Fibroblast of lung (primary cell): ENCODE measurements around the gene CX3CR1. TPM values are rescaled to one million over a fixed set of nuclear protein-coding genes. Genes with fewer than 3 reads are reported as not detected.

ENCODE experiments used
- DNase-seq, 2 donors: peaks; one replicate each; pipeline versions ENCODE4 v3.0.0 to v3.0.0-alpha.2; 2010; ENCODE audit warnings: low read depth in 2 of 2
- H2AFZ ChIP-seq: 2 replicates; pipeline ENCODE4 v1.5.1; 2012; ENCODE audit warnings: low read length, control low read depth, inconsistent platforms
- H3K27ac ChIP-seq: 2 replicates; pipeline ENCODE4 v1.5.1; 2011; ENCODE audit warnings: low read length, control low read depth; ENCODE audit not compliant: insufficient read depth
- H3K27me3 ChIP-seq: 2 replicates; pipeline ENCODE4 v1.5.1; 2011; ENCODE audit warnings: mild to moderate bottlenecking, low read length; ENCODE audit not compliant: control insufficient read depth, insufficient read depth
- H3K36me3 ChIP-seq: 2 replicates; pipeline ENCODE4 v1.5.1; 2011; ENCODE audit warnings: low read length; ENCODE audit not compliant: control insufficient read depth, insufficient read depth
- H3K4me1 ChIP-seq: 2 replicates; pipeline ENCODE4 v1.5.1; 2011; ENCODE audit warnings: low read length; ENCODE audit not compliant: control insufficient read depth, insufficient read depth; ENCODE audit errors: extremely low read depth
- H3K4me2 ChIP-seq: 2 replicates; pipeline ENCODE4 v1.5.1; 2011; ENCODE audit warnings: low read length, control low read depth; ENCODE audit not compliant: insufficient read depth; ENCODE audit errors: extremely low read depth
- H3K4me3 ChIP-seq, 4 experiments: fragments of 200-600 bp in 1 of 4; sonication (generic) in 1 of 4; replicated peaks in 1 of 4; 2 replicates each; pipeline ENCODE4 v1.5.1; 2011 to 2016; ENCODE audit warnings: low read length in 4 of 4, low read depth in 3 of 4, mild to moderate bottlenecking in 3 of 4, control low read depth in 2 of 4, inconsistent platforms in 1 of 4, mixed read lengths in 1 of 4; ENCODE audit not compliant: insufficient read depth in 1 of 4; ENCODE audit errors: control extremely low read depth in 1 of 4
- H3K79me2 ChIP-seq: 2 replicates; pipeline ENCODE4 v1.5.1; 2012; ENCODE audit warnings: mild to moderate bottlenecking, low read length, inconsistent platforms; ENCODE audit not compliant: control insufficient read depth, insufficient read depth
- H3K9ac ChIP-seq: 2 replicates; pipeline ENCODE4 v1.5.1; 2011; ENCODE audit warnings: mild to moderate bottlenecking, low read length, control low read depth; ENCODE audit not compliant: insufficient read depth
- H3K9me3 ChIP-seq: 2 replicates; pipeline ENCODE4 v1.5.1; 2012; ENCODE audit warnings: low read depth, low read length; ENCODE audit not compliant: control insufficient read depth, insufficient read depth
- H4K20me1 ChIP-seq: 2 replicates; pipeline ENCODE4 v1.5.1; 2011; ENCODE audit warnings: low read length; ENCODE audit not compliant: control insufficient read depth, insufficient read depth; ENCODE audit errors: extremely low read depth
- CTCF ChIP-seq, 2 donors: IDR thresholded peaks in 1 of 2; conservative IDR thresholded peaks in 1 of 2; 1 replicate in 1 of 2; 2 replicates in 1 of 2; pipeline ENCODE4 v1.5.1; 2011 to 2012; ENCODE audit warnings: low read length in 2 of 2, control low read depth in 1 of 2, inconsistent platforms in 1 of 2, low read depth in 1 of 2, mild to moderate bottlenecking in 1 of 2
- EZH2 ChIP-seq: IDR thresholded peaks from 2 replicates; pipeline ENCODE4 v1.5.1; 2012; ENCODE audit warnings: low read length, control low read depth, mild to moderate bottlenecking; ENCODE audit errors: missing control alignments
- polyA plus RNA-seq, 2 donors: library from polyadenylated mRNA; depleted of rRNA in 1 of 2; stranded (reverse) in 1 of 2; unstranded in 1 of 2; fragments of >200 nt; gene quantifications; 2 replicates each; pipeline ENCODE4 v1.2.1, GENCODE V29; 2011 to 2012; ENCODE audit warnings: missing spikeins in 1 of 2
- total RNA-seq: library from RNA; depleted of rRNA; stranded (reverse); fragments of >200 nt; gene quantifications from 2 replicates; pipeline ENCODE4 v1.2.1, GENCODE V29; 2014

Gene CX3CR1
- total and polyA plus RNA-seq, 2 donors (not counting 1 experiment from before 2014, with no cell fraction given): under 0.01 TPM; not detected in 1

GRCh38 chr3:39275963-39276593 is 3.8 kb downstream of the CX3CR1 start:
- no peaks in the 10 kb centered on the region for H3K27me3 ChIP-seq
- H4K20me1 ChIP-seq: no peaks in the 10 kb centered on the region
- no peaks in the 10 kb centered on the region for H3K36me3 ChIP-seq
- no peak for DNase-seq
- H3K27ac ChIP-seq: no peak overlapping the region
- TF ChIP-seq EZH2 (no peak), CTCF (conservative IDR thresholded peaks at IDR 0.05 in 1 of 2, IDR thresholded peaks at IDR 0.05 in 1 of 2; ENCODE audit: low read depth in 1 of 2, low read length in 2 of 2) (no peak)
- no peak overlapping the region for H2AFZ ChIP-seq
- H3K9ac ChIP-seq: no peak overlapping the region
- H3K79me2 ChIP-seq: no peaks in the 10 kb centered on the region
- H3K4me1 ChIP-seq: no peaks in the 10 kb centered on the region
- H3K4me3 ChIP-seq: no peak overlapping the region
- no peaks in the 10 kb centered on the region for H3K9me3 ChIP-seq
- H3K4me2 ChIP-seq: no peak overlapping the region

GRCh38 chr3:39275052-39275451 is 4.8 kb downstream of the CX3CR1 start:
- Histone ChIP-seq H3K4me2 (no peak overlapping the region), H3K27ac (no peak overlapping the region), H3K9me3 (no peaks in the 10 kb centered on the region), H3K36me3 (no peaks in the 10 kb centered on the region), H4K20me1 (no peaks in the 10 kb centered on the region), H3K27me3 (no peaks in the 10 kb centered on the region), H2AFZ (no peak overlapping the region), H3K9ac (no peak overlapping the region), H3K79me2 (no peaks in the 10 kb centered on the region), H3K4me1 (no peaks in the 10 kb centered on the region), H3K4me3 (no peak overlapping the region)
- TF ChIP-seq CTCF (conservative IDR thresholded peaks at IDR 0.05 in 1 of 2, IDR thresholded peaks at IDR 0.05 in 1 of 2; ENCODE audit: low read depth in 1 of 2, low read length in 2 of 2) (no peak), EZH2 (no peak)
- DNase-seq: no peak

GRCh38 chr3:39273119-39273518 is 6.7 kb downstream of the CX3CR1 start:
- Histone ChIP-seq H3K4me2 (no peak overlapping the region), H3K27me3 (no peaks in the 10 kb centered on the region), H3K4me1 (no peaks in the 10 kb centered on the region), H4K20me1 (no peaks in the 10 kb centered on the region), H2AFZ (no peak overlapping the region), H3K79me2 (no peaks in the 10 kb centered on the region), H3K27ac (no peak overlapping the region), H3K9ac (no peak overlapping the region), H3K36me3 (no peaks in the 10 kb centered on the region), H3K9me3 (no peaks in the 10 kb centered on the region), H3K4me3 (no peak overlapping the region)
- TF ChIP-seq EZH2 (no peak), CTCF (conservative IDR thresholded peaks at IDR 0.05 in 1 of 2, IDR thresholded peaks at IDR 0.05 in 1 of 2; ENCODE audit: low read depth in 1 of 2, low read length in 2 of 2) (no peak)
- DNase-seq: no peak
